HG03457 (cell line): Measurements from ENCODE around the gene TMEM89.
A peak's percentile ranks its signal among the peaks of the same experiment; 100 is the strongest.

ENCODE experiments used
- ATAC-seq: cut with Tn5 transposase; IDR thresholded peaks from one replicate; pipeline ENCODE4 v1.9.1; 2021; ENCODE audit warnings: moderate number of reproducible peaks; ENCODE audit not compliant: unreplicated experiment

TMEM89 gene

GRCh38 chr3:48617559-48617958 lies 4.0 kb downstream of the TMEM89 start:
- no peak for ATAC-seq

DNA sequence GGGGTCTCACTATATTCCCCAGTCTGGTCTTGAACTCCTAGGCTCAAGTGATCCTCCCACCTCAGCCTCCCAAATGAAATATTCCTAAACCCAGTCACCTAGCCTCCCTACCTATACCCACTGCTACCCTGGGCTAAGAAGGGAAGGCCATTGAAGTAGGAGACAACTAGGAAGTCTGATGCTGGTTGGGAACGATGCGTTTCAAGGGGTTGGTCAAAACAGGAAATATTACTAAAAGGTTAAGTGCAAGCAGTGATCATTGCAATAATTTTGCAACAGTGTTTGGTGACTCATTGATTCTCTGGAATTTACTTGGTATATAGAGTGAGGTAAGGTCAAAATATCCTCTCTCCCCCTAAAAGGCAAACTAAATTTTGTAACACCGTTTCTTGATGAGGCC lies 7.5 kb downstream of the TMEM89 start:
- ATAC-seq: no peak

DNA sequence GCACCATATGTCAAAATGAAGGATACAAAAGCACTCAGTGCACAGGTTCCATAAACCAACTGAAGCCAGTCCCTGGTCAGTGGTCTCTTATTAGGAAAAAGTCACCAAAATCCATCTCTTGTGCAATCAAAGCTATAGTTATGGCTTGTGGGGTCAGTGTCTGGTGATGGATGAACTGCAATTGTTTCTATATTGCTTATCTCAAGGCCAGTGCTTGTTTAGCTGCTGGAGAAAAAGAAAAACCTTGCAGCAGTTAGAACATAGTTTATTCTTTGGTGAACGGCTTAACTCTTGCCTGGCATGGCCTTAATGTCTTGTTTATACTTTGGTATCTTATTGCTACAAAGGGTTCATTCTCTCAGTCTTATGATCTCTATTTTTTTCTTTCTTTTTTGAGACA lies 9.3 kb downstream of the TMEM89 start:
- ATAC-seq: no peak

DNA sequence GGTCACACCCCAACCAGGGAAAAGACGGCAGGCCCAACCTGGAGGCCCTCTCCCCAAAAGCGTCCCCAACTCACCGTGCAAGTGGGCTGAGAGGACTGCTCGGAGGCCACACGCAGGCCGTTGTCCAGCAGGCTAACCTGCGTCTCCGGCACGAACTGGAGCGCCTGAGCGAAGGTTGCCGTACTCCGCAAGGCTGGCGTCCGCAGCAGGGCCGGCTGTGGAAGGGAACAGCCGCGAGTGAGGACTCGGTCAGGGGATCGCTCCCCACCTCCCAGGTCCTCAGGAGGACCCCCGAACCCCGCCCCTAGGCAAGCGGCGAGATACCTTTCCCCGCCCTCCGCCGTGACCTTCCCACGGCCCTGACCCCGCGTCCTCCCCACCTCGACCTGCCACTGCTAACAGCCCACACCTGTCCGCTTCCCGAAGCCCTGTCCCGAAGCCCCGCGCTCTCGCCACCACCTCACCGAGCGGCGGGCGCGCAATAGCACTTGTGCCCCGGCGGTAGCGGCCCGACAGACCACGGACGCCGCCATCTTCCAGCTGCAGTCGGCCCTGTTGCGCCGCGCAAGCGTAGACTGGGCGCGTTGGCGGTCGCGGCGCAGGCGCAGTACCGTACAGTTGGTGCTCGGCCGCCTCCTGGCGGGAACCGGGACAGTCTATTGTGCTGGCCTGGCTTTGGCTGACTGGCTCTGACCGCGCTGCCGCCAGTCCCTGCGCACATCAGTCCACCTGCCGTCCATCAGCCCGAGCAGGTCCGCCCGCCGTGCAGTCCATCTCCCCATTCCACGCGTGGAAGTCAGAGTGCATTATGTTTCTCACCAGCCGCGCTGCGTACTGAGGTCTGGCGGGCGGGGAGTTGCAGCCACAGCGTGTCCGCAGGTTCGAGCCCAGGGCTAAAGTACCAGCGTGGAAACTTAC lies 12.2 kb downstream of the TMEM89 start, which contains the start of gene UQCRC1:
Gene UQCRC1 (minus strand): TSS at position 559 of the 918 bp plus-strand sequence. CDS start 26 bp downstream, at position 533.
- ATAC-seq: peak; percentile 90

GRCh38 chr3:48607519-48607918 lies 14.1 kb downstream of the TMEM89 start:
- ATAC-seq: no peak

DNA sequence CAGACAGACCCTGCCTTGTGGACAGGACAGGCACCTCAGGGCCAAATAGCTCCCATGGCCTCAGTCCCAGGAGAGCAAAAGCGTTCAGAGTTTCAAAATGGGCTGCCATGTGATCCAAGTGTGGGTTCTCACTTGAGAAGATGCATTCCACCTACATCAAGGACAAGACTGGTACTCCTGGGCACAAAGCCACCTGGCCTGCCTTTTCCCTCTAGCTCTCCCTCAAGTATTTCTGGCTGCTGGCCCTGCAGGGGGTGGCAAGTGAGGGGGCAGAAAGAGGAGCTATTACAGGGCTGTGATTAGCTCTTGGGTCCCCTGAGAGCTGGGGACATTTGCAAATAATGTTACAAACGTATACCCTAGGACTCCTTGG lies 20.0 kb downstream of the TMEM89 start:
- no peak for ATAC-seq

GRCh38 chr3:48600711-48601621 lies 20.6 kb downstream of the TMEM89 start:
- no peak for ATAC-seq

- no peak for ATAC-seq
Observed at GRCh38 chr3:48599509-48600285, 21.9 kb downstream of the TMEM89 start.

DNA sequence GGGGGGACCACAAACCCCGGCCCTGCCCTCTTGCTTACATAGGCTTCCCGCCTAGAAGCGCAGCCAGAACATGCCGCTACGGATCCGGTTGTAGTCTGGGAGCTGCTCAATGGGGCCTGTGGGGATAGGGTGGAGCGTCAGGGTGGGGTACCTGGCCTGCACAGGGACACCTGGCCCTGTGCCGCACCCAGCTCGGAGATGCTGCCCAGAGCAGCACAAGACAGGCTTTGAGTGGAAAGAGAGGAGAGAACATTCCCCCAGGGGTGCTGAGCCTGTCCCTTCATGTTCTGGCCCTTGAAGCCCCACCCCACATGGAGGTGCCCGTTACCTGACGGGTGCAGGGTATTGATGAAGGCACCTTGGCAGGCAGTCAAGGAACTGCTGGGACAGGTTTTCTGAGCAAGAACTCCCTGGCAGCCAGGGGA lies 22.5 kb downstream of the TMEM89 start:
- no peak for ATAC-seq

DNA sequence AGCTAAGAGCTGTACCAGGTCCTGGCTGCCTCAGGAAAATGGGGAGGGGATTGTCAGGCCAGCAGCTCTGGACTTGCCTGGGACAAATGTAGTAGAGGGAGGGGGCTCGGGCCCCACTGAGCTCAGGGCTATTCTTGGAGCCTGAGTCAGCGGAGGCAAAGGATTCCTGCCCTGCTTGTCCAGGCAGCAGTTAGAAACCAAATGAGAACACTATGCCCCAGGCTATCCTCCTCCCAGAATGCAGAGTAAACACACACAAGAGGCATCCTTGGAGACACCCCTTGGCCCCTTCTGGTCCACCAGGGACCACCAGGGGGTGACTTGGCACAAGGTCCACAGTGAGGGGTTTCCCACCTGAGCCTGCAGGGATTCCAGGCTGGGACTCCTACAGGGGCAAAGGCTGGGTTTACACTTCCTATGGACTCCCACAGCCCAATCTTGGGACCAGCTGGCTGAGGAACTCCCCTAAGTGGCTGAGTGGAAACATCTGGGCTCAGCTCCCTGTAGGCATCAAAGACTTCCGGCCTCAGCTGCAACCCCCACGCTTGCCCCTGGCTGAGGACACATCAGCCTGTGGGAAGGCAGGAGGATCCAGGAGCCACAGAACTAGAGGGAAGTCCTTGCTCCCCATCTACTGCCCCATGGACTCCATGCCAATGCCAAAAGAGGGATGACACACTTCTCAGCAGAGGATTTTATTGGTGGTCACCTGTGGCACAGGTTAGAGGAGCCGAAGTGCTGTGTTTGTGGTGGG lies 23.1 kb downstream of the TMEM89 start:
- no peak for ATAC-seq

GRCh38 chr3:48597408-48597800 lies 24.2 kb downstream of the TMEM89 start:
- no peak for ATAC-seq

GRCh38 chr3:48596676-48597407 lies 24.7 kb downstream of the TMEM89 start:
- no peak for ATAC-seq

DNA sequence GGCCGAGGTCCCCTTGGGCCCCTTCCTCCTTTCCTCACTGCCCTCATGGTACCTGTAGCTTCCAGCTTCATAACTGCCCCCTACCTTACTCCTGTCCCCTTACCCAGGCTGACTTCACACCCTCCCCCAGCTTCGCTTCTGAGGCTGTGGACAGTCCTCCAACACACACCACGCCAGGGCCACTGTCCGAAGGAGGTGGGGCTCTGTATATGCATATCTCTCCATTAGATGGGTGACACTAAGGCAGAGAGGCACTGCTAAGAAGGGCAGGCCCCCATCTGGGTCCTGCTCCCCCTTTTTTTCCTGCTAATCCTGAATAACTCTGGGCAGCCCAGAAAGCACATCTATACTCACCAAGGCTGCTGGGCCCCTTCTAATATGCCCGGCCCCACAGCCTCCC lies 25.4 kb downstream of the TMEM89 start:
- no peak for ATAC-seq

DNA sequence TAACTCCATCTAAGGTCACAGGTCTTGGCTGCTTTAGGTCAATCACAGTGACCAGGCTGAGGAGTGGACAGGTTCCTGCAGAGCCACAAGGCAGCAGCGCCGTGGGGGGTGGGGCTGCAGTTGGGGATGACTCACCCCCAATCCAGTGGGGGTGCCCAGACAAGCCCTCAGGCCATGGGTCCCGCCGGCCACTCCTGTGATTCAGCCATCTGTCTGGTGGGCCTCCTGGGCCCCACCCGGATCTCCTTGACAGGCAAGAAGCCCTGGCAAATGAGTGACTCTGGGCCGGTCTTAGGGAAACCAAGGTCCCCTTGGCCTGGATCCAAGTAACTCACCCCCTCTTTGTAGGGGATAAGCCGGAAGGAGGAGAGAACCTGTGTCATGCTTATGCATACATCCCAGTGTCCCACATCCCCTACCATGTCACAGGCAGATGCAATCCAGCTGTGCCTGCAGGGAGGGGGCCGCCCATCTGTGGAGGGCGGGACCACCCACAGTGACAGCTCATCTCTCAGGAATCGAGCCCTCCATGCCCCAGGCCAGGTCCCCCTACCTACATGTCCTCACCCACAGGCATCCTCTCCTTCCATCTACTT lies 25.9 kb downstream of the TMEM89 start:
- no peak for ATAC-seq

- no peak for ATAC-seq
Observed at GRCh38 chr3:48595075-48595525, 26.5 kb downstream of the TMEM89 start, which contains the start of gene COL7A1. Gene COL7A1, minus strand, starts transcription at chr3:48595329. Its CDS starts 170 bp downstream, at chr3:48595159.

DNA sequence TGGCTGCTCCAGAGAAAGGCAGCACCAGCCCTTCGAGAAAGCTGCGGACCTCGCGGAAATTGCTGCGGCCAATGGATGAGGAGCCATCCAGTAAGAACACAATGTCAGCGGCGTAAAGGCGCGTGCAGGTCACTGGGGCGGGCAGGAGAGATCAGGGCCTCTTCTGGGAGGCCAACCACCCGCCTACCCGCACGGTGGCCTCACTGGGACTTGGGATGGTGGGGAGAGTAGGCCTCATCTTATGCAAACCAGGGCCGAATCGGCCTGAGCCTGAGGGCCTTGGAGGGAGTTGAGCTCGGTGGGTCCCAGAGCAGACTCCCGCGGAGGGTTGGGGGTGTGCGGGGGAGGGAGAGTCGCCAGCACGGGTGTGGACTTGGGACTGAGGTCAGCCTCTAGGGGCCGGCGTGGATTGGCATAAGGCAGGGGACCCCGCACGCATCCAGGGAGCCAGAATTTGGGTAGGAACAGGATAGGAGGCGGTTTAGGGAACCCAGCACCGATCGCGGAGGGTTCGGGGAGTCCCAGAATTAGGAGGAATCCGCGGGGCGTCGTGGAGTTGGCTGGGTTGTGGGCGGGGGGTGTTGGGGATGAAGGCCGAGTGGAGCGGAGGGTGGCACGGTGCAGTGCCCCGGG lies 27.0 kb downstream of the TMEM89 start:
- ATAC-seq: no peak

DNA sequence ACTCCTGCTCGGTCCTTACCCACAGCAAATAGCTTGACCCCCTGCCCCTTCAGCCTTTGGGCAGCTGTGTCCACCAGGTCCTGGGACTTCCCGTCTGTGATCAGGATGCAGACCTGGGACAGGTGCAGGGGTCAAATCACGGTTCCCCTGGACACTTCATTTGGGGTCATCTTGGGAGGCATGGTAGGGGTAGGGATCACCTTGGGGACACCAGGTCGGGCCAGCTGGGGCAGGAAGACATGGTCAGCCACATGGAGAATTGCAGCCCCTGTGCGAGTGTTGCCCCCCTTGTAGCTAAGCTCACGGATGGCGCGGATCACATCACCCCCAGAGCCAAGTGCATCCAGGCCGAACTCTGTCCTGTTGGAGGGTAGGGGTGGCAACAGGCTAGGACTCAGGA lies 28.2 kb downstream of the TMEM89 start:
- ATAC-seq: no peak

DNA sequence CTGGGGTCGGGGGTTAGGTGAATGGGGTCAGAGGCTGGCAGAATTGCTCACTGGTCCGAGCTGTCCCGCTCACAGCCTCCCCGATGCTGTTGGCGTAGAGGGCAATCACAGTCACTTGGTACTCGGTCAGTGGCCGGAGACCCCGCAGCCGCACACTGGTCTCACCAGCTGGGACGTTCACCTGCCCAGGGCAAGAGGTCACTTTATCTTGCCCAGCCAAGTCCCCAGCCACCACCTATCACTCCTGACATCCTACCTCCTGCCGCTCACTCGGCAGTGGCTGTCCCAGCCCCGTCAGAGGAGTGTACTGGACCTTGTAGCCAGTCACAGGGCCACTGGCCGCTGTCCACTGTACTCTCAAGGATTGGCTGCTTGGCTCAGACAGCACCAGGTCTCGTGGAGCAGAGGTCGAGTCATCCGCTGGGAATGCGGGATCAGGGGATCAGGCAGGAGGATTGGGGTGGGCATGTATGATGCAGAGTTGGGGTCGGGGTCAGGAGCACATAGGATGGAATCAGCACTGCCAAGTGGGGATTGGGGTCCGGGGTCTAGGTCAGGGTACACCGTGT lies 29.0 kb downstream of the TMEM89 start:
- no peak for ATAC-seq
